ENCODE measurements around the gene TRABD2B. TPM values are rescaled to one million over a fixed set of nuclear protein-coding genes. Genes with fewer than 3 reads are reported as not detected.

TRABD2B gene
- total and polyA plus RNA-seq, 2 donors = 2.4 to 6.1 TPM

GRCh38 chr1:48028218-48029069, 31.3 kb upstream of the TRABD2B start:
- Histone ChIP-seq H3K36me3 (ENCODE audit: insufficient read depth) (no peaks in the 10 kb centered on the region), H3K4me1 (ENCODE audit: insufficient read depth) (no peaks in the 10 kb centered on the region), H3K27ac (ENCODE audit: low read depth) (no peak overlapping the region), H3K4me3 (ENCODE audit: low read depth, low read length) (no peak overlapping the region)
- DNase-seq (ENCODE audit: extremely low spot score) = no peak
- WGBS = 88% methylated on average over 12 of the region's 12 CpGs

- H3K27ac ChIP-seq (ENCODE audit: low read depth) = no peak overlapping the region
- WGBS = 94% methylated on average over 2 of the region's 2 CpGs
- H3K36me3 ChIP-seq (ENCODE audit: insufficient read depth) = no peaks in the 10 kb centered on the region
- DNase-seq (ENCODE audit: extremely low spot score) = no peak
- H3K4me3 ChIP-seq (ENCODE audit: low read depth, low read length) = no peak overlapping the region
- H3K4me1 ChIP-seq (ENCODE audit: insufficient read depth) = no peaks in the 10 kb centered on the region
These were observed 30.3 kb upstream of the TRABD2B start for GRCh38 chr1:48027533-48027835.

- no peak overlapping the region for H3K27ac ChIP-seq (ENCODE audit: low read depth)
- DNase-seq (ENCODE audit: extremely low spot score) = no peak
These were observed 29.7 kb upstream of the TRABD2B start for GRCh38 chr1:48026701-48027532.

GRCh38 chr1:48026275-48026674, 29.1 kb upstream of the TRABD2B start:
- WGBS = 82% methylated on average over 2 of the region's 2 CpGs
- H3K4me1 ChIP-seq (ENCODE audit: insufficient read depth) = no peaks in the 10 kb centered on the region
- H3K27ac ChIP-seq (ENCODE audit: low read depth) = no peak overlapping the region
- no peak overlapping the region for H3K4me3 ChIP-seq (ENCODE audit: low read depth, low read length)
- no peaks in the 10 kb centered on the region for H3K36me3 ChIP-seq (ENCODE audit: insufficient read depth)
- DNase-seq (ENCODE audit: extremely low spot score) = no peak

More at GRCh38 chr1:48026701-48027532, 29.7 kb upstream of the TRABD2B start:
- whole genome bisulfite sequencing = 95% methylated on average over 9 of the region's 9 CpGs
- no peaks in the 10 kb centered on the region for H3K36me3 ChIP-seq (ENCODE audit: insufficient read depth)
- H3K4me3 ChIP-seq (ENCODE audit: low read depth, low read length) = no peak overlapping the region
- H3K4me1 ChIP-seq (ENCODE audit: insufficient read depth) = no peaks in the 10 kb centered on the region

GRCh38 chr1:48025076-48025475, 27.9 kb upstream of the TRABD2B start:
- Histone ChIP-seq H3K27ac (ENCODE audit: low read depth) (no peak overlapping the region), H3K4me3 (ENCODE audit: low read depth, low read length) (no peak overlapping the region), H3K36me3 (ENCODE audit: insufficient read depth) (no peaks in the 10 kb centered on the region), H3K4me1 (ENCODE audit: insufficient read depth) (no peaks in the 10 kb centered on the region)
- DNase-seq (ENCODE audit: extremely low spot score) = no peak

- WGBS = 88% methylated on average over 6 of the region's 6 CpGs
- Histone ChIP-seq H3K4me1 (ENCODE audit: insufficient read depth) (no peaks in the 10 kb centered on the region), H3K36me3 (ENCODE audit: insufficient read depth) (no peaks in the 10 kb centered on the region), H3K27ac (ENCODE audit: low read depth) (no peak overlapping the region), H3K4me3 (ENCODE audit: low read depth, low read length) (no peak overlapping the region)
- no peak for DNase-seq (ENCODE audit: extremely low spot score)
These were observed 26.3 kb upstream of the TRABD2B start for GRCh38 chr1:48023488-48023887.

- WGBS = 82% methylated on average over 3 of the region's 3 CpGs
- DNase-seq (ENCODE audit: extremely low spot score) = no peak
- H3K4me1 ChIP-seq (ENCODE audit: insufficient read depth) = no peaks in the 10 kb centered on the region
These were observed 25.1 kb upstream of the TRABD2B start for GRCh38 chr1:48022306-48022705.

GRCh38 chr1:48021792-48022191, 24.6 kb upstream of the TRABD2B start:
- H3K4me1 ChIP-seq (ENCODE audit: insufficient read depth) = no peaks in the 10 kb centered on the region
- no peak overlapping the region for H3K4me3 ChIP-seq (ENCODE audit: low read depth, low read length)
- no peak for DNase-seq (ENCODE audit: extremely low spot score)
- H3K27ac ChIP-seq (ENCODE audit: low read depth) = no peak overlapping the region
- H3K36me3 ChIP-seq (ENCODE audit: insufficient read depth) = no peaks in the 10 kb centered on the region
- 57% methylated on average over 2 of the region's 2 CpGs for WGBS

More at GRCh38 chr1:48022306-48022705, 25.1 kb upstream of the TRABD2B start:
- no peak overlapping the region for H3K27ac ChIP-seq (ENCODE audit: low read depth)
- no peaks in the 10 kb centered on the region for H3K36me3 ChIP-seq (ENCODE audit: insufficient read depth)
- H3K4me3 ChIP-seq (ENCODE audit: low read depth, low read length) = no peak overlapping the region

- whole genome bisulfite sequencing = 42% methylated on average over 6 of the region's 6 CpGs
- DNase-seq (ENCODE audit: extremely low spot score) = no peak
- H3K4me3 ChIP-seq (ENCODE audit: low read depth, low read length) = no peak overlapping the region
- H3K36me3 ChIP-seq (ENCODE audit: insufficient read depth) = no peaks in the 10 kb centered on the region
- H3K27ac ChIP-seq (ENCODE audit: low read depth) = no peak overlapping the region
- no peaks in the 10 kb centered on the region for H3K4me1 ChIP-seq (ENCODE audit: insufficient read depth)
These were observed 22.6 kb upstream of the TRABD2B start for GRCh38 chr1:48019714-48020315.

GRCh38 chr1:48018799-48019198, 21.6 kb upstream of the TRABD2B start:
- WGBS = 79% methylated on average over 5 of the region's 5 CpGs
- no peaks in the 10 kb centered on the region for H3K4me1 ChIP-seq (ENCODE audit: insufficient read depth)
- DNase-seq (ENCODE audit: extremely low spot score) = no peak
- H3K4me3 ChIP-seq (ENCODE audit: low read depth, low read length) = no peak overlapping the region
- no peak overlapping the region for H3K27ac ChIP-seq (ENCODE audit: low read depth)
- no peaks in the 10 kb centered on the region for H3K36me3 ChIP-seq (ENCODE audit: insufficient read depth)

GRCh38 chr1:48017716-48018115, 20.5 kb upstream of the TRABD2B start:
- Histone ChIP-seq H3K27ac (ENCODE audit: low read depth) (no peak overlapping the region), H3K4me3 (ENCODE audit: low read depth, low read length) (no peak overlapping the region), H3K36me3 (ENCODE audit: insufficient read depth) (no peaks in the 10 kb centered on the region), H3K4me1 (ENCODE audit: insufficient read depth) (no peaks in the 10 kb centered on the region)
- no peak for DNase-seq (ENCODE audit: extremely low spot score)
- 51% methylated on average over 4 of the region's 4 CpGs for WGBS

- H3K27ac ChIP-seq (ENCODE audit: low read depth) = no peak overlapping the region
- H3K36me3 ChIP-seq (ENCODE audit: insufficient read depth) = no peaks in the 10 kb centered on the region
- no peak overlapping the region for H3K4me3 ChIP-seq (ENCODE audit: low read depth, low read length)
- H3K4me1 ChIP-seq (ENCODE audit: insufficient read depth) = no peaks in the 10 kb centered on the region
- WGBS = 74% methylated on average over 7 of the region's 7 CpGs
- no peak for DNase-seq (ENCODE audit: extremely low spot score)
These were observed 19.3 kb upstream of the TRABD2B start for GRCh38 chr1:48016515-48016914.

GRCh38 chr1:48013270-48013669, 16.1 kb upstream of the TRABD2B start:
- Histone ChIP-seq H3K4me1 (ENCODE audit: insufficient read depth) (no peaks in the 10 kb centered on the region), H3K36me3 (ENCODE audit: insufficient read depth) (no peaks in the 10 kb centered on the region), H3K27ac (ENCODE audit: low read depth) (no peak overlapping the region), H3K4me3 (ENCODE audit: low read depth, low read length) (no peak overlapping the region)
- DNase-seq (ENCODE audit: extremely low spot score) = no peak

GRCh38 chr1:48007047-48007446, 9.9 kb upstream of the TRABD2B start:
- H3K4me1 ChIP-seq (ENCODE audit: insufficient read depth) = no peaks in the 10 kb centered on the region
- H3K4me3 ChIP-seq (ENCODE audit: low read depth, low read length) = no peak overlapping the region
- H3K27ac ChIP-seq (ENCODE audit: low read depth) = no peak overlapping the region
- WGBS = 25% methylated on average over 2 of the region's 2 CpGs
- no peak for DNase-seq (ENCODE audit: extremely low spot score)
- H3K36me3 ChIP-seq (ENCODE audit: insufficient read depth) = no peaks in the 10 kb centered on the region

Data from urinary bladder (tissue), 4 donors.